Epithelial cell of prostate (primary cell): Measurements from ENCODE around the gene B4GALNT3.

Experiments
- DNase-seq: peaks from one replicate; pipeline ENCODE4 v3.0.0-alpha.2; 2011; ENCODE audit warnings: low read depth, low spot score
- H3K27ac ChIP-seq: fragments of 450-650 bp; 2 replicates; pipeline ENCODE4 v1.5.1; 2017; ENCODE audit warnings: mild to moderate bottlenecking

The B4GALNT3 gene

GRCh38 chr12:586318-587071 lies 126.8 kb downstream of the B4GALNT3 start:
- no peak for DNase-seq
- H3K27ac ChIP-seq: no peak overlapping the region

- DNase-seq: no peak
- H3K27ac ChIP-seq: no peak overlapping the region
Measured at GRCh38 chr12:587132-588023, 127.6 kb downstream of the B4GALNT3 start.

GRCh38 chr12:588024-588322 lies 128.2 kb downstream of the B4GALNT3 start:
- H3K27ac ChIP-seq: no peak overlapping the region
- no peak for DNase-seq

GRCh38 chr12:588646-589045 lies 128.9 kb downstream of the B4GALNT3 start:
- no peak for DNase-seq
- H3K27ac ChIP-seq: no peak overlapping the region

- DNase-seq: no peak
Measured at GRCh38 chr12:590206-590750, 130.5 kb downstream of the B4GALNT3 start.

GRCh38 chr12:591167-592023 lies 131.7 kb downstream of the B4GALNT3 start:
- no peak for DNase-seq
- no peak overlapping the region for H3K27ac ChIP-seq

More at GRCh38 chr12:590206-590750, 130.5 kb downstream of the B4GALNT3 start:
- H3K27ac ChIP-seq: no peak overlapping the region

- no peak overlapping the region for H3K27ac ChIP-seq
- DNase-seq: no peak
Measured at GRCh38 chr12:592024-592505, 132.3 kb downstream of the B4GALNT3 start.

- DNase-seq: no peak
- H3K27ac ChIP-seq: no peak overlapping the region
Measured at GRCh38 chr12:593396-594270, 133.9 kb downstream of the B4GALNT3 start.

- peak; percentile 63 for DNase-seq
Measured at GRCh38 chr12:597926-598568, 138.3 kb downstream of the B4GALNT3 start.

GRCh38 chr12:599756-600155 lies 140.0 kb downstream of the B4GALNT3 start:
- DNase-seq: no peak
- no peak overlapping the region for H3K27ac ChIP-seq

More at GRCh38 chr12:597926-598568, 138.3 kb downstream of the B4GALNT3 start:
- peak overlapping the region; percentile 70 for H3K27ac ChIP-seq

GRCh38 chr12:601976-602699 lies 142.4 kb downstream of the B4GALNT3 start:
- no peak for DNase-seq
- no peak overlapping the region for H3K27ac ChIP-seq

- DNase-seq: no peak
- H3K27ac ChIP-seq: no peak overlapping the region
Measured at GRCh38 chr12:602700-603068, 142.9 kb downstream of the B4GALNT3 start.

- no peak for DNase-seq
- H3K27ac ChIP-seq: no peak overlapping the region
Measured at GRCh38 chr12:604956-605355, 145.2 kb downstream of the B4GALNT3 start.

- peak; percentile 68 for DNase-seq
- peak overlapping the region; percentile 57 for H3K27ac ChIP-seq
Measured at GRCh38 chr12:607541-608001, 147.8 kb downstream of the B4GALNT3 start.

GRCh38 chr12:608413-608812 lies 148.7 kb downstream of the B4GALNT3 start:
- DNase-seq: no peak
- no peak overlapping the region for H3K27ac ChIP-seq

GRCh38 chr12:608921-609320 lies 149.2 kb downstream of the B4GALNT3 start:
- H3K27ac ChIP-seq: no peak overlapping the region

GRCh38 chr12:611721-612120 lies 152.0 kb downstream of the B4GALNT3 start:
- no peak for DNase-seq
- H3K27ac ChIP-seq: no peak overlapping the region

More at GRCh38 chr12:608921-609320, 149.2 kb downstream of the B4GALNT3 start:
- DNase-seq: no peak

GRCh38 chr12:612293-612692 lies 152.6 kb downstream of the B4GALNT3 start:
- H3K27ac ChIP-seq: no peak overlapping the region
- no peak for DNase-seq
